Activated CD8-positive, alpha-beta memory T cell treated with anti-CD3 and anti-CD28 coated beads, Interleukin-2, amount 50 U/mL, for 48 hours (primary cell): ENCODE data around the gene HES1.
A peak's percentile ranks its signal among the peaks of the same experiment; 100 is the strongest.
"Not testable (repeated sequence)": the region's sequence is repeated elsewhere in the genome, so short reads cannot be mapped to it uniquely, and the experiment has no call there.

Experiments used
- DNase-seq: peaks from one replicate; pipeline ENCODE4 v3.0.0-alpha.2; 2020

The HES1 gene

DNA sequence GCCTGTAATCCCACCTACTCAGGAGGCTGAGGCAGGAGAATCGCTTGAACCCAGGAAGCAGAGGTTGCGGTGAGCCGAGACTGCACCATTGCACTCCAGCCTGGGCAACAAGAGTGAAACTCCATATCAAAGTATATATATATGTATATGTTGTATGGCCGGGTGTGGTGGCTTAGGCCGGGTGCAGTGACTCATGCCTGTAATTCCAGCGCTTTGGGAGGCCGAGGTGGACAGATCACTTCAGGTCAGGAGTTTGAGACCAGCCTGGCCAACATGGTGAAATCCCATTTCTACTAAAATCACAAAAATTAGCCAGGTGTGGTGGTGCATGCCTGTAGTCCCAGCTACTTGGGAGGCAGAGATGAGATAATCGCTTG lies 7.0 kb upstream of the HES1 start:
- not testable (repeated sequence) for DNase-seq

DNA sequence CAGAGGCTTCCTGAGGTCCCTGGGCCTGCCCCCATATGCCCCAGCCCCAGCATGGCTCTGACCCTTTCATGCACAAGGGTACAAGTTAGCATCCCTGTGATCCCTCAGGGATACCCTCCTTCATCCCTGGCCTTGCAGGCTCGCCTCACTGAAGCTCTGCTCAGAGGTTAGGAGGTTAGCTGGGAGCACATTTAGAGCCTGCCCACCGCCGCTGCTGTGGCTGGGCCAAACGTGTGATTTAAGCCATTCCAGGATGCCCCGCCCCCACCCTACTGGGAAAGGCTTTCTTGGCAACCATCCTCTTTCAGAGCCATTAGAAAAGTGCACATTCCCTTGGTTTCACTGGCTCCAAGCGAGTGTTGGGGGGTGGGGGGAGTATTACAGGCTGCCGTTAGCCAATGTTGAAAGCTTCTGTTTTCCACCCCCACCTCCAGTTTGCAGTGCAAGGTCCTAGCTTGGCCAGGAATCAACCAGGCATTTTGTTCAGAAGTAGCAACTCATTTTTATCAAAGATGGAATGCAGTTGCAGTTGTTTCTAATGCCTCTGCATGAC lies 6.3 kb upstream of the HES1 start:
- no peak for DNase-seq

DNA sequence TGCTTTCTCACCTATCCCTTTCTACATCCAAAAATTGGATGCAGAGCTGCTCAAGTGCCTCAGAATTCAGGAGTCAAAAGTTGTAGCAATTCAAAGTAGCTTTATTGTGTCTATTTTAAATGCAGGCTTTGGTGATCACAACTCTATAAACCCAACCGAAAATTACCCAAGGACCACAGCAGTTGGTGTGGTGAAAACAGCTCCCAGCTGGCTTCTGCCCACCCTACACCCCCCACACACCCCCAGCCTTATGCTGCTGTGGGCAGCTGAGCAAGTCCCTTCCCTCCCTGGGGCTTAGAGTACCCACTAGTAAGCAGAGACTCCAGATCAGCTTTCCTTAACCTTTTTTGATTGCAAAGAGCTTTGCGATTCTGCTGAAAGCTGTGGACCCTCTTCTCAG lies 5.8 kb upstream of the HES1 start:
- no peak for DNase-seq

DNA sequence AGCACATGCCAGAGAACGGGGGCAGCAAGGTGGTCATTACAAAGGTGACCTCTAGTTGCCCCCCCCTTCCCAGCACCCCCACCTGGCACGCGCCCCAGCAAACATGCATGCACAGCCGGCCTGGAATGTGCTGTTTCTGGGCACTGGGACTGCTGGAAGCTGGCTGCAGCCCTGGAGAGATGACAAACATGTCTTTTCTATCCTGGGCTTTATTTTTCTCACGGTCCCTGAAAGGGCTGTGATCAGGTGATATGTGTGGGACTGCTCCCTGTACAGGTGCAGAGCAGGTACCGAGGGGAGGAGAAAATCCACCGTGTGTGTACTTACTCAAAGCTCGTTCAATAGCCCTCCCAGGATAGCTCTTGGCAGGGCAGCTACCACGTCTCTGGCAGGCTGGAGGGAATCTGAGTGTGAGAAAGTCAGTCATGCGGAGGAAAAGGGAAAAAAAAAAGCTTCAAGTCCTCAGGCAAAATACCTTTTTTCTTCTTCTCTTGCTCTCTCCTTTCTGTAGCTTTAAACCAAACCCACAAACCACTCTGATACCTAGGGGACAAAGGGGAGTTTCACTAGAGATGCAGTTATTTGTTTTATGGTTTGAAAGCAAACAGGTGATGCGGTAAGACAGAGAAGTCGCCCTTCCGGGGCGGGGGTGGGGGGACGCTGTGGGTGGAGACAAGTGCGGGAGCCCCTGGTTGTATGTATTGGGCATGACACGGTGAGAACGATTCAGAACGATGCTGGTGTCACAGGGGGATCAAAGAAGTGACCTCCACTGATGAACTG lies 5.0 kb upstream of the HES1 start:
- no peak for DNase-seq

DNA sequence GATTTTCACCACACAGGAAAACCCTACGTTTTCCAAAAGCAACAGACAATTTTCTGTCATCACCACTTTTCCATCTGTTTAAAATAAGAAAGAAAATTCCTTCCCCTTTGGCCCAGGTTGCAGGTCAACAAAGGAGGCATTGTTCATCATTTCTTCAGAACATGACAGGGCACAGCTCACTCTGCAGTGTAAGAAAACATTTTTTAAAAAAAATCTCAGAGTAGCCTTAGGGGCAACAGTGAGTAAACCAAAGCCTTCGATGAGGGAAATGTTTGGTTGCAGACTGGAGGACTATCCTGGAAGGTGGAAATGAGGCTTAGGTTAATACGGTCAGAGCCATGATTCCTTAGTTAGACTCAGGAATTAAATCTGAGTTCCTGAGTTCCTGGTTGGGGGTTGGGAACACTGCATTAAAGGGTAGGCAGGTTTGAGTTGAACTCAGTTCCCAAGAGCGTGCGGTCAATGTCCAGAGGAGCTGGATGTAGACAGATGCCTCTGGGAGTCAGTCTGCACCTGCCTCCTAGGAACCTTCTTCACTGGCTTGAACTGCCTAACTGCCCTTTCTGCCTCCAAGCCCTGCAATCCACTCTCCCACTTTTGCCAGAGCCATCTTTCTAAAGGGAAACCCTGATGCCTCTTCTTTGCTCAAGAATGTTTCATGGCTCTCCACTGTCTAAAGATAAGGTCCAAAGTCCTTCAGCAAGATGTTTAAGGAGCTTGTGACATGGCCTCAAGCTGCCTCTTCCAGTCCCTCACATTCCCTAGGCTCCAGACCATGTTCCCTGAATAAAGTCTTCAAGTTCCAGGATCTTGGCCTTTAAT lies 3.3 kb upstream of the HES1 start:
- DNase-seq: no peak

DNA sequence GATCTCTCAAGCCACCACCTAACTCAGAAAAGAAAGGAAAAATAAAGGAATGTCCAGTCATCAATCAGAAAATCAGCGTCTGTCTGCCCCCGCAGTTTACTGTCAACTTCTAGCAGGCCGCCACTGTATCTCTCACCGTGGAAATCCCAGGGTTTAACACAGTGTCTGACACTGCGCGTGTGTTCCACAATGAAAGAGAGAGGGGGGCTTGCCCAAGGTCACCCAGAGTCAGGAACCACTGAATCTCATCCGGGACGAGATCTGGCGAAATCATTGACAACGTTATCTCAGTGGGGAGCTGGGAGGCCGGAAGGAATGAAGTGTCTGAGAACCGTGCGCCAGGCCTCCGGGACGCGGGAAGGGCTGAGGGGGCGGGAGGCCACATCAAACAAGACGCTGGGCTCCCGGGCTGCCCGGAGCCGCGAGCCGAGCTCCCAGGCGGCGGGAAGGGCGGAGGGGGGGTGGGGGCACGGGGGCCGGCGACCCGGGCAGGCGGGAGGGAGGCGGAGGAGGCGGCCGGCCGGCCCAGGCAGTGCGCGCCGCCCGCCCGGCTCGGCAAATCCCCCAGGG lies 2.2 kb upstream of the HES1 start:
- peak; percentile 65 for DNase-seq

DNA sequence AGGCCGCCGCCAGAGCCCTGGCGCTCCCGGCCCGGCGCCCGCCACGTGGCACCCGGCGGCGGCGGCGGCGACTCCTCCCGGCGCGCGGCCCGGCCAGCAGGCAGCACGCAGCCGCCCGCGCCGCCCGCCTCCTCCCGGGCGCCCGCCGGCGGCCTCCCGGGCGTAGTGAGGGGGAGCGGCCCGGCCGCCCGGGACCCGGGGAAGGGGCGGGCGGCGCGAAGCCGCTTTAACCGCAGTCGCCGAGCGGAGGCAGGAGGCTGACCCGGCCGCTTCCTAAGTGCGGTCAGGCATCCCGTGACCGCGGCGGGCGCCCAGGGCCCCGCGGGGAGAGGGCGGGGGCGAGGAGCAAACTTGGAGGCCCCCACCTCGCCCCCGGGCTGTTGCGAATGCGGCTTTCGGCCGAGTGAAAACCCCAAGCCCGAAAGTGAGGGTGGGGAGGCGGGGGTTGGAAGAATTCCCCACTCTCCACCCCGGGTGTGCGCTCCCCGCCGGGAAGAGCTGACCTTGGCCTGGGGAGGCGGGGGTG lies 1.7 kb upstream of the HES1 start:
- DNase-seq: peak; percentile 71

DNA sequence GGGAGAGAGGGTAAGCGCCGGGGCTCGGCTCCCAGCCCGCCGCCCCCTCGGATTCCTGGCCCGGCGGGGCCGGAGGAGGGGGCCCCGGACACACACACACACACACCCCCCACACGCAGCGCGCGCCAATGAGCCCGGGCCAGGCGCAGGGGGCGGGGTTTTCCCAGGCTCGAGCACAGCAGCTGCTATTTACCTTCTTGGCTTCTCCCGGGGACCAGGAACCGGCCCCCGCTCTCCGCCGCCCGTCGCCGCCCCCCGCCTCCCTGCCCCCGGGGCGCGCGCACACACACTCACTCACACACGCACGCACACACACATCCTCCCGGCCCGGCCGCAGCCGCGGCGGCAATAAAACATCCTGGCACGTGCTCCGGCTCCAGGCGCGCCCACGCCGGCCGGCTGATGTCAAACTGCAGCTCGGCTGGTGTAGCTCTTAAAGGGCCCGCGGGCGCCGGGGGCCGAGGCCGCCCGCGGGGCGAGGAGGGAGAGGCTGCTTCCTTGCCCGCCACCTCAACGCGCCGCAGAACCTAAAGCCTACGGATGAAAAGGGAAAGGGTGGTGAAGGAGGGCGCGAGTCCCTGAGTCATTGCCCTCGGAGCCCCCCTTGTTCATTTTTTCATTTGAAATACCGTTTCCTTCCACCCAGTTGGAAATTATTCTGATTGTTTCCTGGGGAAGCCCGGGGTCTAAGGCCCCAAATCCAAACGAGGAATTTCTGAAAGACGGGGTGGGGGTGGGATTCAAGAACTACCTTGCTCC lies 1.0 kb upstream of the HES1 start:
- peak; percentile 87 for DNase-seq

DNA sequence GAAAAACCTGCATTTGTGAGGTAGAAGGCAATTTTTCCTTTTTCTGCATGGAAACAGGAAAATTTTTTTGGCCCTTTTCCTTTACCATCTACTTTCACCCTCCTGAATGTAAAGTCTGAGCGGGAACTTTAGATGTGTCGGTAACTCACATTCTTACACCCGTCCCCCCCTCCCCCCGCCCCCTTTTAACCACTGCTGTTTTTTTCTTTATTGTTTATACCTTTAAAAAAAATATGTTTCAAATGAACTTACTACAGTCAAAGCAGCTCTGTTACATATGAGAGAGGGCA lies 487 bp upstream of the HES1 start:
- DNase-seq: no peak

DNA sequence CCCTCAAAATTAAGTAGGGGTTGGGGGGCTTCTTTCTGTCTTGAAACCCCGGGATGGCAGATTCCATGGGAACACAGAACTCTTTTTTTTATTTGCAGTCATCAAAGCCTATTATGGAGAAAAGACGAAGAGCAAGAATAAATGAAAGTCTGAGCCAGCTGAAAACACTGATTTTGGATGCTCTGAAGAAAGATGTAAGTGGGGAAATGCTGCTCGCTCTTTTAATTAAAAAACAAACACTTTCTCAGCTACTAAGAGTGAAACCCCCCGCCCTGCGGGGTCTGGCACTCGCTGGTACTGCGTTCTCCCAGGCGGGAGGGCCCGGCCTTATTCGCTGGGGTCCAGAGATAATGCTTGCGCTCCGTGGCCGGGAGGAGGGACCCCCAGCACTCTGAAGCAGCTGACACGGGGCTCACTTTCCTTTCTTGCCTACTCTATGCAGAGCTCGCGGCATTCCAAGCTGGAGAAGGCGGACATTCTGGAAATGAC lies 615 bp downstream of the HES1 start:
- no peak for DNase-seq

DNA sequence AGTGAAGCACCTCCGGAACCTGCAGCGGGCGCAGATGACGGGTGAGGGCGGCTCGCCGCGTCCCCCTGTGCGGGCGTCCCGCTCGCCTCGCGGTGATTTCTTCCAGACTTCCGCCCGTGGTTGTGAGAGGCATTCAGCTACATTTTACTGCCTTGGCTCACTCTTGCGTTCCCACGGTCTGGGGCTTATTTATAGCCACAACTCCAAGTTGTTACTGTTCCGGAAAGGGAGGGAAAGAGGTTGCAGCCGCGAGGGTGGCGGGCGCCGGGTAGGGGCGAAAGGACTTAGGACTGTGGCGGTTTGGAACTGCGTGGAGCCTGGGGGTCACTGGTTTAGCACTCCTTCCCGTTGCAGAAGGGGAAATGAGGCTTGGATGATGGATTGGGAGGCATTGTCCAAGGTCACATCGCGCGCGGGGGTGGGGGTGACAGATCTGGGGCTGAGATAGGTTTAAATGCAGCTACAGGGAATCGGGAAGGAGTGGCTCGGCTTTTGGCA lies 1.1 kb downstream of the HES1 start:
- DNase-seq: peak; percentile 66

DNA sequence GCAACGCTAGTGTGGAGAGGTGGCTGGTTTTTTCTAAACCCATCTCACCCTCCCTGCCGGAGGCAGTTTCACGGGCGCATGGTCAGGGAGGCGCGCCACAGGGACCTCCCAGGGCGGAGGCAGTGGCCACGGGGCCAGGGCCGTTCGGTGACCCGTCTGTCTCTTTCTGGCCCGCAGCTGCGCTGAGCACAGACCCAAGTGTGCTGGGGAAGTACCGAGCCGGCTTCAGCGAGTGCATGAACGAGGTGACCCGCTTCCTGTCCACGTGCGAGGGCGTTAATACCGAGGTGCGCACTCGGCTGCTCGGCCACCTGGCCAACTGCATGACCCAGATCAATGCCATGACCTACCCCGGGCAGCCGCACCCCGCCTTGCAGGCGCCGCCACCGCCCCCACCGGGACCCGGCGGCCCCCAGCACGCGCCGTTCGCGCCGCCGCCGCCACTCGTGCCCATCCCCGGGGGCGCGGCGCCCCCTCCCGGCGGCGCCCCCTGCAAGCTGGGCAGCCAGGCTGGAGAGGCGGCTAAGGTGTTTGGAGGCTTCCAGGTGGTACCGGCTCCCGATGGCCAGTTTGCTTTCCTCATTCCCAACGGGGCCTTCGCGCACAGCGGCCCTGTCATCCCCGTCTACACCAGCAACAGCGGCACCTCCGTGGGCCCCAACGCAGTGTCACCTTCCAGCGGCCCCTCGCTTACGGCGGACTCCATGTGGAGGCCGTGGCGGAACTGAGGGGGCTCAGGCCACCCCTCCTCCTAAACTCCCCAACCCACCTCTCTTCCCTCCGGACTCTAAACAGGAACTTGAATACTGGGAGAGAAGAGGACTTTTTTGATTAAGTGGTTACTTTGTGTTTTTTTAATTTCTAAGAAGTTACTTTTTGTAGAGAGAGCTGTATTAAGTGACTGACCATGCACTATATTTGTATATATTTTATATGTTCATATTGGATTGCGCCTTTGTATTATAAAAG lies 1.8 kb downstream of the HES1 start:
- DNase-seq: peak; percentile 70

DNA sequence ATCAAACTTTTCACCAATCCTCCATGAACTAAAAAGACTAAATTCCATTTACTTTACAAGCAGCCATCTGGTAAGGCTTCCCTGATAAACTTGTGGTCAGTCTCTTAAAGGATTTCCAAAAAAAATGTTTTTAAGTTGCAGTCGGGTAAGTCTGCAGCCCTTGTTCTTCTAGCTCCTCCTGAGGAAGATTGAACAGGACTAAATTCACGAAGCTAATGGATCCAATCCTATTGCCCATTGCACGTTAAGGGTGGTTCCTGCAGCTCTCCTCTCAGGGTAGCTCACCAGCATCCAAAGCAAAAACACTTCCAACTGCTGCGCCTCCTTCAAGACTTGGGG lies 2.8 kb downstream of the HES1 start:
- DNase-seq: no peak

DNA sequence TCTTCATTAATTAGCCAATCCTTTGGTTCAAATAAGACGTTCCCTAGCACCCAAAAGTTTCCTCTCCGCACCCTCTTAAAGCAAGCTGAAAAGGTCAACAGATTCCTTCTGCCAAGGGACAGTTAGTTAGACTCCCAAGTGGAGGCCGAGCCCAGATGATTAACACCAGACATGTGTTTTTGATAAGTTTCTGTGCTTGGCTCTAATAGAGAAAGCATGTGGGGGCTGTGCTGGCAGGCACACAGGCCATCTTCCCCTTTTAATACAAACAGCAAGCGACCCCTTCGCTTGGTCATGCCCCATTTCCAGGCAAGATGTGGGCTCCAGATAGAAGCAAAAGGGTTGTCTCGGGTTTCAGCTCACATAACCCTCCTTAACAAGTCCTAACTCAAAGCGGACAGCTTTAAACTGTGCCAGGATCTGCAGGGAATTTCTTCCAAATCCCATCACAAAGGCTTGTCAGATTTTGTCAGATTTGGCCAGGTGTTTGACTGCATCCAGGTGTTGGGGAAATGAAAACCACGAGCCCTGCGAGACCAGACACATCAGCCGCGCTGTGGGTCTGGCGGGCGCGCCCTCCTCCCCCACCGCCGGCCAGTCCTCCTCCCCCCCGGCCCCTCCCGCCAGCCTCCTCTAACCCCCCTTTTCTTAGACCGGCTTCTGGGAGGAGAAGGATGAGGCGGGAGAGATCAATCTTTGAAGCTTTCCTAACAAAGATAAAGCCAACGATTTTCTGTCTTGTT lies 3.3 kb downstream of the HES1 start:
- no peak for DNase-seq

DNA sequence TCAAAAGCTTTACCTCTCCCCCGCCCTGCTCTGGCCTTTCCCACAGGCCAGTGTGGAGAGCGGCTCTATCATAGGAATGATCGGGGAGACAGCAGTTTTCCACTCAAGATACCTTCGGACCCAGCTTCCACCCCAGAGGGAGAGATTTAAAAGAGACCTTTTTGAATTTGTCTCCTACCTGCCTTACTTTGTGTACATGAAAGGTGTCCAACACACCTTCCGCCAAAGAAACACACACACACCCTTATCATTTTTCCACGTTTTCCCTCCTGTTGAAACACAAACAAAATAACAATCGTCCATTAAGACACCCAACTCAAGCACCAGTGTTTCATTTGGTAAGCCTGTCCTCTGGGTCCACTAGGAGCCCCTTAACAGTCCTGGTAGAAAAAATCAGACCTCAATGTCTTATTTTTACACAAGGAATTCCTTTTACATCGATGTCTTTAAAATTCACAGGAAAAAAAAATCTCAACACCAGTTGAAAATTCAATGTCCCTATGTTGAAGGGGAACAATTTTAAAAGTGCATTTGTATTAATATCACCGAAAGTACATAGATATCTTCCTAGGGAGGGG lies 4.0 kb downstream of the HES1 start:
- DNase-seq: no peak

DNA sequence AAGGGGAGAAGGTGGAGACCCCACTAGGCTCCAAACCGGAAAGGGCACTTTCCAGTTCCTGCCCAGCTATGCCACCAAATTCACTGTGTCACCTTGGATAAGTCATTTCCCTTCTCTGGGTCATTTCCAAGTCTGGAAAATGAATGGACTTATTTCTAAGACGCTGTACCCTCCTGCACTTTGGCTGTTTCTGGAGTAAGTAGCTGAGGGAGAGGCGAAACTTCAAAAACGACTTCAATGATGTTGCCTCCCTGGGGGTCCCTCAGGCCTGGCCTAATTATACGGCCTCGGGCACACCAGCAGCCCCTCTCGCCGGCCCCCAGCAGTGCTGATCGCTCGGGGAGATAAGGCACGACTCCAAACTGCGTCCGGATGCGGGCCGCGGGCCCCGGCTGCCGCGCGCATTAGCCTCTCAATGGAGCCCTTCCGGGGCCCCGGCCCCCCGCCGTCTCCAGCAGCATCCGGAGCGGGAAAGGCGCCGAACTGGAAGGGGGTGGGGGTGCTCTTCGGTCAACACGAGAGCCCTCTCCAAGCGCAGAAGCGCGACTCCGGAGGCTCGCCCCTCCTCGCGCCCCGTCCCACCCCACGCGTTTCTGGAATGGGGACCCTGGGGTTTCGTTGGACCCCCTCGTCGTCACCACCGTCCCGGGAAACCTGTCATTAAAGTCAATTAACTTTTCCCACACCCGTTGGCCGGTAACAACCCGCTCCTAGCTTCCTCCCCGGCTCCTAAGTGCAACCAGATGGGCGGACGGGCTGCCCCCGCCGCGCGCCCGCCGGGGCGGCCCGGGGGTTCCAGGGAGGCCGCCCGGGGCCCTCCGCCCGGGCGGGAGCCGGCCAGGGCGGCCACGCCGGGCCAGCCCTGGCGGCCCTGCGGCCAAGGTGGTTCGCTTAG lies 4.8 kb downstream of the HES1 start:
- peak; percentile 61 for DNase-seq

DNA sequence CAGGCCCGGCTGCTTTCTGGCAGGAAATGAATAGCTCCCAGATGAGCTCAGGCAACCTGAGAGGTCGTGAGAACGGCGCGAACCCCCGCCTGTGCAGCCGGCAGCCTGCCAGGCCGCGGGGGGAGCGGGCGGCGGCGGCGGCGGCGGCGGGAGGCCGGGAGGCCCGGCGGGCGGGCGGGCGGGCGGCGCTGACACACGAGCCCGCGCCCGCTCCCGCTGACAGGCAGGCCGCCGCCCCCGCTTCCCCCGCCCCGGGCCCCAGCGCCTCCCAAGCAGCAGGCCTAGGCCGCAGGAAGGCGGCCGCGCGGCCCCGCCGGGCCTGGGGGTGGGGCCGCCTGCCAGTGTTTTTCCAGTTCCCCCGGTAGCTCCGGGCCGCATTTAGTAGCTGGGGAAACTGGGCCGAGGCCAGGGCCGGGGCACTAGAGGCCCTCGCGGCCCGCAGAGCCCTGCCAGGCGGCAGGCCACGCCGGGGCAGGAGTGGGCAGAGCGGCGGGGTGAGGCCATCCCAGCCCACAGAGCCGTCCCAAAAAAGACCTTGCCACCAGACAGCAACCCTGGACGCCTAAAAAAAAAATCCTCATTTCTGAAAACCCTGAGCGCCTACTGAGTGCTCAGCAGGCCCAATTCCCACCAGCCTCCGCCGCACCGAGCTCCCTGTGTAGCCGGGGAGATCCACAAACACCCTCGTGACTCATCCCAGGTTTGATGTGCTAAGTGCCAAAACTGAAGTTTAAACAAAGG lies 5.6 kb downstream of the HES1 start:
- peak; percentile 81 for DNase-seq

DNA sequence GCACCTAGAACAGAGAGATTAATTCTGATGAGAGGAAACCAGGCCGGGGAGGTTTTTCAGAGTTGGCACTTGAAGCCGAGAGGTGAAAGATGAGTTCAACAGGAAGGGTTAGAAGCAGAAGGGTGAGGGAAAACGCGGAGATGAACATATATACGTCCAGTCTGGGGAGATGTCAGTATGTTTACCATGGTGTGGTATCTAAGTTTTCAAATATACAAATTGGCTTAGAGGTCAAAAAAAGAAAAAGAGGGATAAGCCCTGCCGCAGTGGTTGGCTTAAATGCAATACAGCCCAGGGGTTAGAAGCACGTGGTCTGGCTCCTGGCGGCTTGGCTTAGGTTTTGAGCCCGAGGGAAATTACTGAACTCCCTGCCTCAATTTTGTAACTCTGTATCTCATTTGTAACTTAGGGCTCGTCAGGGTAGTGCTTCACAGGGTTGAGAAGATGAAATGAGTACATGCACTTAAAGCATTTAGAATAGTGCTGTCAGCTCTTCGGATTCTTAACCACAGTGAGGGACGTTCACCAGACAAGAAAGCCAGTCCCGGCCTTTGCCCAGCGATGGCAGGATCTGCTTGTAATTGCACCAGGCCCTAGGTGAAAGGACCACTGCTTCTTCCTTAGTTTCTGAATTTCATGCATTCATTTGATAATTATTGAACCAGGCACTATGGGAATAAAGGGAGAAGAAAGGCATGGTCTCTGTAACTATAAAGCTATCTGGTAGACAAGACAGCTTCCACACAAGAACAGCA lies 6.4 kb downstream of the HES1 start:
- DNase-seq: no peak
